Measurements from ENCODE around the gene GPR35. TPM values are rescaled to one million over a fixed set of nuclear protein-coding genes. Genes with fewer than 3 reads are reported as not detected.

GPR35 gene
- total RNA-seq, 1 donor from 2014 or later: 1.5 TPM

DNA sequence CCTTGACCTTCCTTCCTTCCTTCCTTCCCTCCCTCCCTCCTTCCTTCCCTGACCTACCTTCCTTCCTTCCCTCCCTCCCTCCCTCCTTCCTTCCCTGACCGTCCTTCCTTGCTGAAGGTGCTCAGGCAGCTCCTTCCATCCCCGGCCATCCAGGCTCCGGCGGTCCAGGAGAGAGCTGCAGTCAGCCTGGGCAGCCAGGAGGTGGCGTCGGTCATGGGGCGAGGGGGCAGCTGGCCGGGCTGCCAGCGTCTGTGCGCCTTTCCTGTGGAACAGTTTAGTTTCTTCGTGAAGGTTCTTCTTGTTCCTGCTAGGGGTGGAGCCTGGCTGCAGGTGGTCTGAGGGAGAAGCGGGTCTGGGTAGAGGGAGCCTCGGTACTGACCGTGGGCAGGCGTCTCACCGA, 15.7 kb downstream of the GPR35 start:
- peaks cover 10% of the 10 kb centered on the region for H3K9me3 Mint-ChIP-seq (ENCODE audit: unreplicated experiment)
- TF ChIP-seq, protein P1, sequence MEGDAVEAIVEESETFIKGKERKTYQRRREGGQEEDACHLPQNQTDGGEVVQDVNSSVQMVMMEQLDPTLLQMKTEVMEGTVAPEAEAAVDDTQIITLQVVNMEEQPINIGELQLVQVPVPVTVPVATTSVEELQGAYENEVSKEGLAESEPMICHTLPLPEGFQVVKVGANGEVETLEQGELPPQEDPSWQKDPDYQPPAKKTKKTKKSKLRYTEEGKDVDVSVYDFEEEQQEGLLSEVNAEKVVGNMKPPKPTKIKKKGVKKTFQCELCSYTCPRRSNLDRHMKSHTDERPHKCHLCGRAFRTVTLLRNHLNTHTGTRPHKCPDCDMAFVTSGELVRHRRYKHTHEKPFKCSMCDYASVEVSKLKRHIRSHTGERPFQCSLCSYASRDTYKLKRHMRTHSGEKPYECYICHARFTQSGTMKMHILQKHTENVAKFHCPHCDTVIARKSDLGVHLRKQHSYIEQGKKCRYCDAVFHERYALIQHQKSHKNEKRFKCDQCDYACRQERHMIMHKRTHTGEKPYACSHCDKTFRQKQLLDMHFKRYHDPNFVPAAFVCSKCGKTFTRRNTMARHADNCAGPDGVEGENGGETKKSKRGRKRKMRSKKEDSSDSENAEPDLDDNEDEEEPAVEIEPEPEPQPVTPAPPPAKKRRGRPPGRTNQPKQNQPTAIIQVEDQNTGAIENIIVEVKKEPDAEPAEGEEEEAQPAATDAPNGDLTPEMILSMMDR (IDR thresholded peaks at IDR 0.05; ENCODE audit: partially characterized antibody, unreplicated experiment): peak; percentile 19
- peak; percentile 83 for DNase-seq
- no peaks in the 10 kb centered on the region for H3K36me3 Mint-ChIP-seq (ENCODE audit: unreplicated experiment)
- no peaks in the 10 kb centered on the region for H3K4me1 Mint-ChIP-seq (ENCODE audit: low read depth, unreplicated experiment)
- peaks cover 8% of the 10 kb centered on the region for H3K27me3 Mint-ChIP-seq (ENCODE audit: unreplicated experiment)
- H3K4me3 Mint-ChIP-seq (ENCODE audit: unreplicated experiment): no peak overlapping the region
- no peak overlapping the region for H3K27ac Mint-ChIP-seq (ENCODE audit: unreplicated experiment)

GRCh38 chr2:240642061-240642805, 17.0 kb downstream of the GPR35 start:
- peaks cover 10% of the 10 kb centered on the region for H3K27me3 Mint-ChIP-seq (ENCODE audit: unreplicated experiment)
- no peak for DNase-seq
- peaks cover 12% of the 10 kb centered on the region for H3K9me3 Mint-ChIP-seq (ENCODE audit: unreplicated experiment)
- no peak overlapping the region for H3K4me3 Mint-ChIP-seq (ENCODE audit: unreplicated experiment)
- no peaks in the 10 kb centered on the region for H3K36me3 Mint-ChIP-seq (ENCODE audit: unreplicated experiment)
- H3K27ac Mint-ChIP-seq (ENCODE audit: unreplicated experiment): no peak overlapping the region
- no peaks in the 10 kb centered on the region for H3K4me1 Mint-ChIP-seq (ENCODE audit: low read depth, unreplicated experiment)
- TF ChIP-seq, protein P1 (IDR thresholded peaks at IDR 0.05; ENCODE audit: partially characterized antibody, unreplicated experiment): no peak

- TF ChIP-seq, protein P1 (IDR thresholded peaks at IDR 0.05; ENCODE audit: partially characterized antibody, unreplicated experiment): no peak
- Mint-ChIP-seq H3K4me3 (ENCODE audit: unreplicated experiment) (no peak overlapping the region), H3K27me3 (ENCODE audit: unreplicated experiment) (peaks cover 12% of the 10 kb centered on the region), H3K36me3 (ENCODE audit: unreplicated experiment) (no peaks in the 10 kb centered on the region), H3K27ac (ENCODE audit: unreplicated experiment) (no peak overlapping the region), H3K9me3 (ENCODE audit: unreplicated experiment) (peaks cover 12% of the 10 kb centered on the region), H3K4me1 (ENCODE audit: low read depth, unreplicated experiment) (no peaks in the 10 kb centered on the region)
- DNase-seq: no peak
These were observed 17.5 kb downstream of the GPR35 start for GRCh38 chr2:240642806-240643092.

- H3K4me3 Mint-ChIP-seq (ENCODE audit: unreplicated experiment): no peak overlapping the region
- TF ChIP-seq, protein P1 (IDR thresholded peaks at IDR 0.05; ENCODE audit: partially characterized antibody, unreplicated experiment): no peak
- H3K27me3 Mint-ChIP-seq (ENCODE audit: unreplicated experiment): peaks cover 12% of the 10 kb centered on the region
- H3K9me3 Mint-ChIP-seq (ENCODE audit: unreplicated experiment): peaks cover 12% of the 10 kb centered on the region
- H3K4me1 Mint-ChIP-seq (ENCODE audit: low read depth, unreplicated experiment): no peaks in the 10 kb centered on the region
- no peak overlapping the region for H3K27ac Mint-ChIP-seq (ENCODE audit: unreplicated experiment)
- DNase-seq: no peak
- H3K36me3 Mint-ChIP-seq (ENCODE audit: unreplicated experiment): no peaks in the 10 kb centered on the region
These were observed 18.0 kb downstream of the GPR35 start for GRCh38 chr2:240643093-240643810.

GRCh38 chr2:240643811-240644150, 18.5 kb downstream of the GPR35 start:
- TF ChIP-seq, protein P1 (IDR thresholded peaks at IDR 0.05; ENCODE audit: partially characterized antibody, unreplicated experiment): no peak
- Mint-ChIP-seq H3K27me3 (ENCODE audit: unreplicated experiment) (peaks cover 14% of the 10 kb centered on the region), H3K36me3 (ENCODE audit: unreplicated experiment) (no peaks in the 10 kb centered on the region), H3K4me3 (ENCODE audit: unreplicated experiment) (no peak overlapping the region), H3K9me3 (ENCODE audit: unreplicated experiment) (peaks cover 10% of the 10 kb centered on the region), H3K4me1 (ENCODE audit: low read depth, unreplicated experiment) (peaks cover 4% of the 10 kb centered on the region), H3K27ac (ENCODE audit: unreplicated experiment) (no peak overlapping the region)
- DNase-seq: no peak
